DMS153 treated with DMSO at 0.1 percent for 48 hours (cell line): Measurements from ENCODE around the gene ABCA2.

Experiments
- DNase-seq: peaks from one replicate; lab custom pipeline; 2025; ENCODE audit not compliant: unreplicated experiment; lab: John Stamatoyannopoulos, UW

Gene ABCA2, protein sequence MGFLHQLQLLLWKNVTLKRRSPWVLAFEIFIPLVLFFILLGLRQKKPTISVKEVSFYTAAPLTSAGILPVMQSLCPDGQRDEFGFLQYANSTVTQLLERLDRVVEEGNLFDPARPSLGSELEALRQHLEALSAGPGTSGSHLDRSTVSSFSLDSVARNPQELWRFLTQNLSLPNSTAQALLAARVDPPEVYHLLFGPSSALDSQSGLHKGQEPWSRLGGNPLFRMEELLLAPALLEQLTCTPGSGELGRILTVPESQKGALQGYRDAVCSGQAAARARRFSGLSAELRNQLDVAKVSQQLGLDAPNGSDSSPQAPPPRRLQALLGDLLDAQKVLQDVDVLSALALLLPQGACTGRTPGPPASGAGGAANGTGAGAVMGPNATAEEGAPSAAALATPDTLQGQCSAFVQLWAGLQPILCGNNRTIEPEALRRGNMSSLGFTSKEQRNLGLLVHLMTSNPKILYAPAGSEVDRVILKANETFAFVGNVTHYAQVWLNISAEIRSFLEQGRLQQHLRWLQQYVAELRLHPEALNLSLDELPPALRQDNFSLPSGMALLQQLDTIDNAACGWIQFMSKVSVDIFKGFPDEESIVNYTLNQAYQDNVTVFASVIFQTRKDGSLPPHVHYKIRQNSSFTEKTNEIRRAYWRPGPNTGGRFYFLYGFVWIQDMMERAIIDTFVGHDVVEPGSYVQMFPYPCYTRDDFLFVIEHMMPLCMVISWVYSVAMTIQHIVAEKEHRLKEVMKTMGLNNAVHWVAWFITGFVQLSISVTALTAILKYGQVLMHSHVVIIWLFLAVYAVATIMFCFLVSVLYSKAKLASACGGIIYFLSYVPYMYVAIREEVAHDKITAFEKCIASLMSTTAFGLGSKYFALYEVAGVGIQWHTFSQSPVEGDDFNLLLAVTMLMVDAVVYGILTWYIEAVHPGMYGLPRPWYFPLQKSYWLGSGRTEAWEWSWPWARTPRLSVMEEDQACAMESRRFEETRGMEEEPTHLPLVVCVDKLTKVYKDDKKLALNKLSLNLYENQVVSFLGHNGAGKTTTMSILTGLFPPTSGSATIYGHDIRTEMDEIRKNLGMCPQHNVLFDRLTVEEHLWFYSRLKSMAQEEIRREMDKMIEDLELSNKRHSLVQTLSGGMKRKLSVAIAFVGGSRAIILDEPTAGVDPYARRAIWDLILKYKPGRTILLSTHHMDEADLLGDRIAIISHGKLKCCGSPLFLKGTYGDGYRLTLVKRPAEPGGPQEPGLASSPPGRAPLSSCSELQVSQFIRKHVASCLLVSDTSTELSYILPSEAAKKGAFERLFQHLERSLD (N-terminal part only)

DNA sequence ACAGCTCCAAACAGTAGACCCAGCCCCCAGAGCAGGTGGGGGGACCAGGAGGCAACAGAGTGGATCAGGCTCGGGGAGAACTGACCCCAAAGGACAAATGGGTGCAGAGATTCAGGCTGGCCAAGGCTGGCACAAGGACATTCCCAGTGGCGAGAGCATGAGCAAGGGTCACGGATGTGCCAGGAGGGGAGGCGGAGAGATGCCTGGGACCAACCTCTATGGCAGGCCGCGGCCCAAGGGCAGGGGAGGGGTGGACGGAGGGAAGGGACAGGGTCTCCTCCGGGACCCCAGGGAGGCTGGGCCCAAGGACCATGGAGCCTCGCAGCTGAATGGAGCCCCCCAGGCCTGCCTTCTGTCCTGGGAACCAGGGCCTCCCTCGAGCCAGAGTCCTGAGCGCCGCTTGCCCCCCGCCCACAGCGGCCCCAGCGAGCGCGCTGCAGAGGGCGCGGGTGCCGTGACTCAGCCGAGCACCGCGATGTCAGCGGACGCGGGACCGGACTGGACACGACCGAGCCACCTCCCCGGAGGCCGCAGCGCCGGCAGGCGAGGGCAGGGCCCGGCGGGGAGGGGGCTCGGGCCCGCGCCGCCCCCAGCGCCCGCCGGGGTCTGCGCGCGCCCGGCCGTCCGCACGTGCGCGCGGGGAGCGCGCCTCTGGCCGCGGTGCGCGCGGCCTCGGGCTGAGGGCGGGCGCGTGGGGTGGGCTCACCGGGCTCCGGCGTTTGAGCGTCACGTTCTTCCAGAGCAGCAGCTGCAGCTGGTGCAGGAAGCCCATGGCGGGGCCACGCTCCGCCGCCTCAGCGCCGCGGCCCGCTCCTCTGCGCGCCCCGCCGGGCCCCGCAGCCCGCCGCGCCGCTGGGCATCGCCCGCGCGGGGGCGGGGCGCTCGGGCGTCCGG lies at the start of gene ABCA2:
ABCA2 (minus strand) TSS at position 869 of the 894 bp plus-strand sequence; CDS start at position 772, 97 bp downstream.
- DNase-seq, result no peak

DNA sequence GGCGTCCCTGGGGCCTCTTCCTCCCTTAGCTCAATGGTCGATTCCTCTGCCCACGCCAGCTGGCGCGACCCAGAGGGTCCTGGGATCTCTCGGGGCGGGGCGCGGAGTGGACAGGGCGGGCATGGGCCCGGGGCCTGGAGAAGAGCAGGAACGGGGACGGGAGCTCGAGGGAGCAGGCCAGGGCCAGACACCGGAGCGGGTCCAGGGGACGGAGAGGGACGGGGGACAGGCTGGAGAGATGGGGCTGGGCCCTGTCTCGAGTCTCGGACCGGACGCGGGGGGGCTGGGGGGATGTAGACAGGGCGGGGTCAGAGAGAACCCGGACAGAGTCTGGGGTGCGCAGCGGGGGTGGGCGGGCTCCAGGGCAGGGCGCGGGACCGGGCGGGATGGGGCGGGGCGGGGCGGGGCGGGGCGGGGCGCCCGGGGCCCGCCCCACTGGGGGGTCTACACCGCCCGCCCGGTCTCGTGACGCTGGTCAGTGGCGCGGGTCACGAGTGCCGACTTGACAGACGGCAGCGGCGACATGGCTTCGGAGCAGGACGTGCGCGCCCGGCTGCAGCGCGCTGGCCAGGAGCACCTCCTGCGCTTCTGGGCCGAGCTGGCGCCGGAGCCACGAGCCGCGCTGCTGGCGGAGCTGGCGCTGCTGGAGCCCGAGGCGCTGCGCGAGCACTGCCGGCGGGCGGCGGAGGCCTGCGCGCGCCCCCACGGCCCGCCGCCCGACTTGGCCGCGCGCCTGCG lies 49.1 kb upstream of the ABCA2 start, which contains the start of gene UAP1L1:
UAP1L1 (plus strand) TSS at position 508 of the 738 bp plus-strand sequence; CDS start at position 524, 16 bp downstream.
- DNase-seq, result no peak

DNA sequence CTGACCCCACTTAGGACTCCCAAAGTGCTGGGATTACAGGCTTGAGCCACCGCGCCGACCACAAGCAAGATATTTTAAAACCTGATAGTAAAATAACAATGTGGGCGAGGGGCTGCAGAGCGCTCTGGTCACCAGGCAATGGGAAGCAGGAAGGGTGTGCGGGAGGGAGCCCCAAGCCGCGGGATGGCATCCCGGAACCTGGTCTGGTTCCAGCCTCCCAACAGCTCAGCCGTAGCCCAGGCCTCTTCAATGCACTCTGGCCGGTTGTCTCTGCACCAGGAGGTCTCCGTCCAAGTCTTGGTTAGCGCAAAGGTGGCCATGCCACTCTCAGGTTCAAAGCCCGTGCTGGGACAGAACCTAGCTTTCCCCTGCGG lies 48.6 kb upstream of the ABCA2 start:
- no peak for DNase-seq

DNA sequence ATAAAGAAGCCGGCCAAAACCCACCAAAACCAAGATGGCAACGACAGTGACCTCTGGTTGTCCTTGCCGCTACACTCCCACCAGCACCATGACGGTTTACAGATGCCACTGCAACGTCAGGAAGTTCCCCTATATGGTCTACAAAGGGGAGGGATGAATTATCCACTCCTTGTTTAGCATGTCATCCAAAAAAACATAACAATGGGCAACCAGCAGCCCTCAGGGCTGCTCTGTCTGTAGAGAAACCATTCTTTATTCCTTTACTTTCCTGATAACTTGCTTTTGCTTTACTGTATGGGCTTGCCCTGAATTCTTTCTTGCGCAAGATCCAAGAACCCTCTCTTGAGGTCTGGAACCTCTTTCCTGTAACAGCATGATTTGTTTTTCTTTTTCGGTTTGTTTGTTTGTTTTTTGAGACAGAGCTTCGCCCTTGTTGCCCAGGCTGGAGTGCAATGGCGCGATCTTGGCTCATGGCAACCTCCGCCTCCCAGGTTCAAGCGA lies 47.3 kb upstream of the ABCA2 start:
- no peak for DNase-seq

DNA sequence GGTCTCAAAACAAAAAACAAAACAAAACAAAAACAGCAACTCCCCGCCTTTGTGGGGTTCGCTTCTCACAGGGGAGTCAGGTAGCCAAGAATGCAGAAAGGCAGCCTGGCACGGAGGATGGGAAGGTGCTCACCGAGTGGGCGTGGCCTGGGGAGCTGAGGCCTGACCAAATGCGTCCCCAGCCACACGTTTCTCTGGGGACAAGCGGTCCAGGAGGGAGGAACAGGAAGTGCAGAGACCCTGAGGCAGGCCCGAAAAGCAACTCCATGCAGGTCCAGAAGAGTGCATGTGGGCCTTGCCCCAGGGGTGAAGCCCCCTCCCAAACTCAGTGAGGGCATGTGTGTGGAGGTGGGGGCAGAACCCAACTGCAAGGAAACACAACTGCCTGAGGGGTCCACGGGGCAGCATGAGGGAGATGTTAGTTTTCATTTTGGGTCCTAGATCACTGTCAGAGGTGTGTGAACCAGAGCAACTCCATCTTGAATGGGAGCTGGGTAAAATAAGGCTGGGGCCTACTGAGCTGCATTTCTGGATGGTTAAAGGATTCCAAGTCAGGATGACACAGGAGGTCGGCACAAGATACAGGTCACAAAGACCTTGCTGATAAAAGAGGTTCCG lies 46.7 kb upstream of the ABCA2 start:
- DNase-seq, result no peak

DNA sequence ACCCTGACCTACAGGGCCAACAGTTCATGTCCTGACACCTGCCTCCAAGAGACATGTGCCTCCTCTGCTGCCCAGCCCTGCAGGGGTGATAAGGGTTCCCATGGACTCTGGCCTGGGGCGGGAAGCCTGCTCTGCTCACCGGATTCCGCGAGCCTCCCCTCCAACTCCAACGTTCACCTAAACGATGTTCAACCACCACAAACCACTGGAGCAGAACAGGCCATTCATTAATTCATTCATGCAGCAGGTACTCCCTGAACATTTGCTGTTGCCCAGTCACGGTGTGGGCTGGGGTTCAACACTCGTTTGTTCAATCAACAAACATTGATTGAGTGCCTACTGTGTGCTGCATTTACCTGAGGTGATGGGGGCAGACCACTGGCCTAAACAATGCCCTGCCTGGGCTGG lies 46.0 kb upstream of the ABCA2 start:
- no peak for DNase-seq

DNA sequence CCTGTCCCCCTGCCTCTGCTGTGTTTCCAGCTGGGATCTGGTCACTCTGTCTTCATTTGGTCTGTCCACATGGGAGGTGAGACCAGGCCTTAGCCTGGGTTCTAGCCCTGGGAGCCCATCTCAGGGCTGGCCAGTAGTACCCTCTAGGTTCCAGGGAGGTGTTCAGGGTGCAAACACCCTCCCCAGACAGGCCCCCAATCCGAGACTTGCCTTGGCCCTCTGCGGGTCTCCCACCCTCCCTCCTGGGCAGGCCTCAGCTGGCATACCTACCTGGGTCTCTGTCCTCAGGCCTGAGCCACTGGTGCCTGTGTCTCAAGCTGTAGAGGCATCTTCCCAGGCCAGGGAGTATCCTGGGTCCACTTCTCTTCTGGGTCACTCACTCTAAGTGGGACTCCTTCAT lies 43.2 kb upstream of the ABCA2 start:
- DNase-seq, result no peak

DNA sequence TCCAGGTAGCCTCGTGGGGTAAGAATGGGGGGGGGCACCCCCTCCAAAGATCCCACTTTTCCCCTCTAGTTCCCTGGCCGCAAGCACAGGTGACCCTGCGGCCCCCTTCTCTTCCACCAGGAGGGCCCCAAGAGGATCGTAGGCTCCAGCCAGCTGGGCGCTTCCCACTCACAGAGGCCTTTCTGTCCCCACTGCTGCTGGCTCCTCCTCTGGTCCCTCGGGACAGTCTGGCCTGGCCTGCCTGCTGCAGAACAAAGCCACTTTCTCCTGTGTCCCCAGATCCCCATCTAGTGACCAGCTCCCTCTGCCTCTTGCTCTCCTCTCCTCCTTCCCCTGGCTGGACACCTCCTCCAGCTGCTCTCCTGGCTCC lies 42.9 kb upstream of the ABCA2 start:
- DNase-seq, result peak; percentile 75

DNA sequence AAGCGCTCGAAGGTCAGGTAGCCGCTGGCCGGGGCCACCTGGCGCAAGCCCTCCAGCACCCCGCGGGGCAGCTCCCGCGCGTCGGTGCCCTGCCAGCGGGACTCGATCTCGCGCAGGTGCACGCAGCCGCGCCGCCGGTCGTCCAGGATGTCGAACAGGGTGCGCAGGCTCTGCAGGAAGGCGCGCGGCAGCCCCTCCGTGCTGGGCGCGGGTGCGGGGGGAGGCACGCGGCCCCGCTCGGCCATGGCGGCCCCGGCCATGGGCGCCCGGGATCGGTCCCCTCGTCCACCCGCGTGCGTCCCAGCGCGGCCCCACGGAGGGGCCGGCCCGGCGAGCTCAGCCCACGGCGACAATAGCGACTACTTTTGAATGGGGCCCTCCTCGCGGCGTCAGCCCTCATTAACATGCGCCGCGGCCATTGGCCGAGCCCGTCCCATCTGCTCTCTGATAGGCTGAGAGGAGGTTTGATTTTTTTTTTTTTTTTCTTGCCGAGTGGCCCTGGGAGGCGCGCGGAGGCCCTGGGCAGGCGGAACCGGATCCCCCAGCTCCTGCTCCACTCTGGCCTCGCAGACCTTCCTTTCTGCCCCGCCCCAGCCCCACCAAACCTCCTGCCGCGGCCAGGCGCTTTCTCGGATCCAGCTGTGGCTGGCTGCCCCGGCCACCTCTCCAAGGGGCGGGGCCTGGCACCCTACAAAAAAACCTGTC lies 42.3 kb upstream of the ABCA2 start, which contains the start of gene SAPCD2:
SAPCD2 (minus strand) TSS at position 357 of the 705 bp plus-strand sequence; CDS start at position 260, 97 bp downstream.
- DNase-seq, result peak; percentile 75

DNA sequence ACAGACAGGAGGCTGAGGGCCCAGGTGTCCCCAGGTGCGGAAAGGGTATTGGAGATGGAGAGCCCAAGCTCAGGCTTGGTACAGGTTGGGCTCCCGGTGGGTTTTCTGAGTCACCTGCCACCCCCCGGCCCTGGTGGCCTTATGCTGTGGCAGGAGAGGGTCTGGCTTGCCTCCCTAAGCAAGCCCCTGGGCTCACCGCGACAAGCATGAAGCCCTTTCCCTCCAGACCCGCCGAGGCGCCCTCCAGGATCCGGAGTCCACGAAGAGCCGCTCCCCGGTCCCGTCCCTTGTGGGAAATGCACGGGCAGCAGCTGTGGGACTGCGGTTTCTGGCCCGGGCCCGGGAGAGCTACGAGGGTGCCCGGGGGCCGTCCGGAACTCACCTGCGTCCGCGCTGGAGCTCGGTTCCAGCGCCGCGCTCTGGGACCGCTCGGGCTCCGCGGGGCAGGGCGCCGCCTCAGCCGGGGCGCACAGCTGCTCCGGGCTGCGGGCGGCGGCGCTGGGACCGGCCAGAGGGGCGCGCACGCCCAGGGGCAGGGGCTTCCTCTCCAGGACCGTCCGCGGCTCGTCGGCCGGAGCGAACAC lies 41.6 kb upstream of the ABCA2 start:
- DNase-seq, result no peak

DNA sequence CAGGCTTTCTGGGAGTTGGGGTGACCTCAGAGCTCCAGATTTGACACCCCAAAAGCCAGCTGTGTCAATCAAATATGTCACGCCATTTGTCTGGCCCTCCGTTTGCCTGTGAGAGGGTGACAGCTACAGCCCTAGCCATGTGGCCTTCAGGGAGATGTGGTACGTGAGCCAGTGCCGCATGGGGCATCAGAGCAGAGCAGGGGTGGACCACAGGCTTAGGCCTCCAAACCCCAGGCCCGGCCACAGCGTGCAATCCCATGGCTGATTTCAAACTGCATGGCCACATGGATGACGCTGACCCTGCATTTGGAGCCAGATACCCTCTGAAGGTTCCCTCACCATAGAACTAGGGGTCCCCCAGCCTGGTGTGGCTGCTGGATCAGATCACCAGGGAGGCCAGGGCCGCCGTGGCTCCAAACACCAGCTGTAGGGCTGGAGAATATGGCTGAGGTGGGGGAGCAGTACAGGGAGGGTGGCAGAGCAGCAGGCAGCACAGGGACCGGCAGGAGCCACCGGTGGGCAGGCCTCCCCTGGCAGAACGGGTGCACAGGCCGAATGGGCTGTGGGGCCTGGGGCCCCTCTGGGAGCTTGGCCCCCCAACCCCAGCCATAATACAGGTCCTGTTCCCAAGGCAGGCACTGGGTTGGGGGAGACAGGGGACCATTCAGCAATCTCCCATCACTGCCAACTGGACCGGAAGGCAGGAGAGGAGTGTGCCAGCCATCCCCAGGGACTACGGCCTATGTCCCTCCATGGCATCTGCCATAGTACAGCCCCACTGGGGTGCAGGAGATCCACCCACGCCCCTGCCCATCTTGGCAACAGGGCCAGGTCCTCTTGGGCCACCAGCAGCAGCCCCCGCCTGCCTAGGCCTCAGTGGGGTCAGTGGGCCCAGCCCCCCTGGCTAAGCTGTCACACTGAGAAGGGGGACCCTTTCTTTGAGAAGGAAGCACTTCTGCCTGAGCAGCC lies 40.8 kb upstream of the ABCA2 start:
- no peak for DNase-seq

DNA sequence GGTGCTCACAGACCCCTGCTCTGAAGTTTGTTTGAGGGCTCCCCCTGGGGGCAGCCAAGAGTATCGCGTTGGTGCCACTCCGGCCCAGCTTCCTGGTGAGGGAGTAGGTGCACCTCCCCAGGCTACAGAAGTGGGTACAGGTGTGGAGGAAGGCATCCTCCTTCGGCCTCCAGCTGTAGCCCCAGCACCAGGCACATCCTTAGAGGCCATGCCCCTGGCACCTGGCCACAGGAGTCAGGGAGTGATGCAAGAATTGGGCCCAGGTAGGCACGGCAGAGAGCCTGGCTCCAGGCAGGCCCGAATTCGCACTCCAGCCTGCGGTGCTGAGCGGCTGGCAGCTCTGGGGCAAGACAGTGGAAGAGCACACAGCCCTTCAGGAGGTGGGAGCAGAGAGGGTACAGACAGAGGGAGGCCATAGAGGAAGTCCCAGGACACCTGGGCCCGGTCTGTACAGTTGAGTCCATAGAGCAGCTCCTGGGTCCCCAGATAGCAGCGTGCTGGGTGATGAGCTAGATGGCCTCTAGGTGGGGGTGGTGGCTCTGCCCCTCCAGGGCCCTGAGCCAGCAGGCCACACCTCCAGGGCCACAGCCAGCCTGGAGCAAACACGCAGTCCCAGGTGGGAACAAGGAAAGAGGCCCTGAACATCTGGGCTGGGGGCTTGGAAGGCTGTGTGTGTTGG lies 40.0 kb upstream of the ABCA2 start:
- peak; percentile 73 for DNase-seq

DNA sequence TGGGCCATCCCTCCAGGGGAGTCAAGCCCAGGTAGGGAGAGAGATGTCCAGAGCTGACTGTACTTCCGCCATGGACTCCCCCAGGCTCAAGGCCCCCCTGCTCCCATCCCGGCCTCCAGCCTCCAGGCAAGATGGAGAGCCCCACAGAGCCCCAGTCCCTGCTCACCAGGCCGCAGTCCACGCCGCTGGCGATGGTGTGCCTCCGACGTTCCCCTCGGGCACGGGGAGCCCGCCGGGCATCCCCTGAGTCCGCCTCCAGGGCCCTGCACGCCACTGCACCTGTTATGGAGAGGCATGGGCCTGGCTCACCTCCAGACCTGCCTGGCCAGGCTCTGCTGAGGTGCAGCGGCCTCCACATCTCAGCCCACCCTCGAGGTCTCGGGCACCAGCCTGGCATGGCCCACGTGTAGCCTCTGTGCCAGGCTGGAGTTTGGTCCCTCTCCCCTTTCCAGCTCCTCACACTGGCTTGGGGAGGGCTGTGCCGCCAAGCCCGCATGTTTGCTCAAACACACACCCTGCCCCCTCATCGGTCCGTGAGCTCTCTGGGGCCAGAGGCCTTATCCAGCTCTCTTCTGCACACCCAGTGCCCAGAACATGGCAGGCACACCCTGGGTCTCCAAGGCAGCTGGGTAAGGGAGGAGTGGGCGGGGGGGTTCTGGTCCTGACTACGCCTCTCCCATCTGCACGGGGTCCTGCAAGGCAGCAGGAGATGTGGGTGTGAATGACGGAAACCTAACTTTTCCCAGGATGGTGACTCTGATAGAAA lies 38.2 kb upstream of the ABCA2 start:
- DNase-seq, result no peak

DNA sequence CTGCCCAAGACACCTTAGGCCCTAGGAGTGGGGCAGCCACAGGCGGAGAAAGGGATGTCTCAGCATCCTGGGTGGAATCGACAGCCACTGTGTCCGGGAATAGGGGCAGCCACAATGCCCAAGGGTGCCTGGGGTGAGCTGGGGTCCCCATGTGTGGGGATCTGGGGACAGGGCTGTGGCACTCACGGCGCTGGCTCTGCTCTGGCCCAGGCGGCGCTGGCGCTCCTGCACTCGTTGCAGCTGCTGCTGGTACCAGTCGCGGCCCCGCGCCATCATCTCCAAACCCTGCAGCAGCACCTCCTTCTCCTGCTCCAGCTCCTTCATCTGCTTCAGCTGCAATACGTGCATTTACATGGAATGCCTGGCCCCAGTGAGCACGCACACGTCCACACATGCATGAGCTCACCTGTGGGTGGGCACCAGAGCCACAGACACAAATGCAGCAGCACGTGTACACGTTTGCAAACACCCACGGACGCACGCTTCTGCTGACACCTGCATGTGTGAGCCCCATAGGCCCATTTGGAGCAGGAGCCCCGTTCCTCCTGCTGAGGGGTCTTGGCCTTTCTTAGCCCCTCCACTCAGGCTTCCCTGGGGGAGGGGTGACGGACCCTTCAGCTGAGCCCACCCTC lies 37.4 kb upstream of the ABCA2 start:
- DNase-seq, result no peak

DNA sequence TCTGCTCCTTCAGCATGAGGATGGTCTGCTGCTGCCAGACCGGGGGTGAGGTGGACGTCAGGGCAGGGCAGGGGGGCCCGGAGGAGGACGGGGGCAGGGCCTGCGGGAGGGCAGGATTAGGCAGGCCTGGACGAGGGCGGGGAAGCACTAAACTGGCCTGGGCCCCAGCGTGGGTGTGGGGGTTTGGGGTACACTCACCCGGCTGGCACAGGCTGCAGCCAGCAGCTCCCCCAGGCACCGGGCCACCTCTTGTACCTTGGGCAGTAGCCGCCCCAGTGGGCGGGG lies 36.8 kb upstream of the ABCA2 start:
- no peak for DNase-seq
